A549 (cell line): ENCODE results near the gene STX18.

Experiments
- CBX8 ChIP-seq: fragments of 200-600 bp; sonication (generic); IDR thresholded peaks from 2 replicates; pipeline ENCODE4 v1.6.1; 2016
- CTCF ChIP-seq: fragments of >200 bp; sonication (Bioruptor Twin); formaldehyde crosslinking; IDR thresholded peaks from 3 replicates; pipeline ENCODE4 v1.5.1; 2016
- ELK1 ChIP-seq: fragments of 150-350 bp; IDR thresholded peaks from 2 replicates; pipeline ENCODE4 v1.6.1; 2014; ENCODE audit warnings: low read depth, mild to moderate bottlenecking, low read length
- EP300 ChIP-seq, 2 experiments: fragments of >200 bp; sonication (Bioruptor Twin); formaldehyde crosslinking; IDR thresholded peaks; 2 replicates in 1 of 2; 3 replicates in 1 of 2; pipeline ENCODE4 v1.6.1; 2016 to 2017
- FOSL2 ChIP-seq, 2 experiments: fragments of 450-650 bp in 1 of 2; fragments of >200 bp in 1 of 2; sonication (Bioruptor Twin) in 1 of 2; formaldehyde crosslinking; IDR thresholded peaks; 2 replicates each; pipeline versions ENCODE4 v1.5.0 to v1.6.1; 2016 to 2020; ENCODE audit warnings: mild to moderate bottlenecking in 1 of 2, moderate library complexity in 1 of 2
- HOXB5 ChIP-seq: fragments of 250-450 bp; sonication (Bioruptor Pico); IDR thresholded peaks from 2 replicates; pipeline ENCODE4 v1.5.0; 2020; ENCODE audit warnings: mild to moderate bottlenecking, moderate library complexity
- KDM5A ChIP-seq: fragments of 200-600 bp; sonication (generic); IDR thresholded peaks from 2 replicates; pipeline ENCODE4 v1.6.1; 2016; ENCODE audit warnings: antibody characterized with exemption, mild to moderate bottlenecking
- PBX3 ChIP-seq: IDR thresholded peaks from 2 replicates; pipeline ENCODE4 v1.6.1; 2012
- POLR2A ChIP-seq: IDR thresholded peaks from 2 replicates; pipeline ENCODE4 v1.6.1; 2012; ENCODE audit warnings: mild to moderate bottlenecking, low read length
- POLR2AphosphoS2 ChIP-seq: conservative IDR thresholded peaks from 2 replicates; pipeline ENCODE4 v1.6.1; 2012; ENCODE audit warnings: low read length, improper control_type of control experiment, inconsistent platforms
- RARB ChIP-seq: fragments of 250-450 bp; sonication (Bioruptor Pico); IDR thresholded peaks from 2 replicates; pipeline ENCODE4 v1.8.0; 2021; ENCODE audit warnings: mild to moderate bottlenecking, moderate library complexity
- RCOR1 ChIP-seq: fragments of 150-350 bp; IDR thresholded peaks from 2 replicates; pipeline ENCODE4 v1.6.1; 2014; ENCODE audit warnings: antibody characterized with exemption, low read length, low read depth
- TFCP2L1 ChIP-seq: fragments of 250-450 bp; sonication (Bioruptor Pico); IDR thresholded peaks from 2 replicates; pipeline ENCODE4 v1.5.0; 2021; ENCODE audit warnings: mild to moderate bottlenecking
- TF ChIP-seq, protein P1 (sequence below): fragments of 450-650 bp; IDR thresholded peaks from 2 replicates; pipeline ENCODE4 v1.6.1; 2014; ENCODE audit warnings: antibody characterized with exemption

GRCh38 chr4:4539481-4539880, 2.4 kb downstream of the STX18 start:
- TF ChIP-seq PBX3 (no peak), CTCF (no peak), FOSL2 (IDR thresholded peaks at IDR 0.05) (no peak), FOSL2 (CRISPR knock-in tag; IDR thresholded peaks at IDR 0.05) (no peak), ELK1 (no peak), EP300 (IDR thresholded peaks at IDR 0.05) (no peak), HOXB5 (CRISPR knock-in tag) (no peak), POLR2A (no peak), CBX8 (no peak), KDM5A (no peak), RCOR1 (no peak), POLR2AphosphoS2 (no peak), RARB (CRISPR knock-in tag) (no peak), TFCP2L1 (CRISPR knock-in tag) (no peak)
- TF ChIP-seq, protein P1, sequence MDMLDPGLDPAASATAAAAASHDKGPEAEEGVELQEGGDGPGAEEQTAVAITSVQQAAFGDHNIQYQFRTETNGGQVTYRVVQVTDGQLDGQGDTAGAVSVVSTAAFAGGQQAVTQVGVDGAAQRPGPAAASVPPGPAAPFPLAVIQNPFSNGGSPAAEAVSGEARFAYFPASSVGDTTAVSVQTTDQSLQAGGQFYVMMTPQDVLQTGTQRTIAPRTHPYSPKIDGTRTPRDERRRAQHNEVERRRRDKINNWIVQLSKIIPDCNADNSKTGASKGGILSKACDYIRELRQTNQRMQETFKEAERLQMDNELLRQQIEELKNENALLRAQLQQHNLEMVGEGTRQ = no peak
